B cell (primary cell): ENCODE data around the gene LPO. TPM values are rescaled to one million over a fixed set of nuclear protein-coding genes. Genes with fewer than 3 reads are reported as not detected.

Source experiments
- ATAC-seq: fragments of 200-7000 bp; cut with Tn5 transposase; one replicate; pipeline ENCODE4 v1.10.0; 2021; ENCODE audit warnings: low read depth, mild to moderate bottlenecking, moderate number of reproducible peaks, moderate library complexity
- CTCF ChIA-PET: fragments of 350-600 bp; sonication (Branson Sonifier 250); formaldehyde crosslinking; loops from one replicate; lab custom pipeline; 2021; ENCODE audit warnings: antibody characterized with exemption, inconsistent platforms; lab: Charles Lee
- POLR2A ChIA-PET: fragments of 350-600 bp; sonication (Branson Sonifier 250); formaldehyde crosslinking; loops from one replicate; lab custom pipeline; 2021; ENCODE audit warnings: antibody characterized with exemption; lab: Charles Lee
- DNase-seq: peaks from one replicate; pipeline ENCODE4 v3.0.0; 2013
- H2AFZ ChIP-seq: 2 replicates; pipeline ENCODE4 v1.6.1; 2012; ENCODE audit warnings: mild to moderate bottlenecking, low read depth, low read length; ENCODE audit not compliant: insufficient read depth, poor library complexity, severe bottlenecking
- H3K27ac ChIP-seq, 2 donors: 1 replicate in 1 of 2; 2 replicates in 1 of 2; pipeline ENCODE4 v1.5.1; 2012 to 2013; ENCODE audit warnings: low read length in 2 of 2, mild to moderate bottlenecking in 2 of 2, moderate library complexity in 1 of 2
- H3K27me3 ChIP-seq, 4 experiments: fragments of 200-600 bp in 1 of 4; sonication (generic) in 1 of 4; replicated peaks in 1 of 4; 1 replicate in 2 of 4; 2 replicates in 2 of 4; pipeline versions ENCODE4 v1.6.1 to v1.7.0; 2013 to 2016; ENCODE audit warnings: low read length in 3 of 4, mild to moderate bottlenecking in 2 of 4, mixed read lengths in 1 of 4, moderate library complexity in 1 of 4; ENCODE audit not compliant: insufficient read depth in 4 of 4, control insufficient read depth in 3 of 4; ENCODE audit errors: control extremely low read depth in 1 of 4
- H3K36me3 ChIP-seq, 2 experiments: replicated peaks in 1 of 2; 1 replicate in 1 of 2; 2 replicates in 1 of 2; pipeline versions ENCODE4 v1.6.1 to v1.7.1; 2013; ENCODE audit warnings: low read length in 1 of 2; ENCODE audit not compliant: insufficient read depth in 2 of 2, control insufficient read depth in 1 of 2; ENCODE audit errors: control extremely low read depth in 1 of 2, extremely low read depth in 1 of 2
- H3K4me1 ChIP-seq, 2 donors: fragments of 200-600 bp in 1 of 2; sonication (generic) in 1 of 2; 1 replicate in 1 of 2; 2 replicates in 1 of 2; pipeline versions ENCODE4 v1.5.1 to v1.6.1; 2013 to 2017; ENCODE audit warnings: low read length in 2 of 2; ENCODE audit not compliant: control insufficient read depth in 2 of 2, insufficient read depth in 2 of 2
- H3K4me2 ChIP-seq: replicated peaks from 2 replicates; pipeline ENCODE3; 2012; ENCODE audit warnings: mild to moderate bottlenecking, low read depth, low read length; ENCODE audit not compliant: poor library complexity, severe bottlenecking
- H3K4me3 ChIP-seq, 5 experiments: fragments of 200-600 bp in 1 of 5; sonication (generic) in 1 of 5; 1 replicate in 3 of 5; 2 replicates in 2 of 5; pipeline versions ENCODE4 v1.5.1 to v1.7.0; 2011 to 2016; ENCODE audit warnings: low read length in 4 of 5, mild to moderate bottlenecking in 4 of 5, low read depth in 2 of 5, control low read depth in 1 of 5, moderate library complexity in 1 of 5; ENCODE audit not compliant: insufficient read depth in 1 of 5; ENCODE audit errors: control extremely low read depth in 1 of 5, extremely low read depth in 1 of 5
- H3K79me2 ChIP-seq: fragments of 200-600 bp; sonication (generic); one replicate; pipeline ENCODE4 v1.6.0; 2016; ENCODE audit warnings: low read length; ENCODE audit not compliant: control insufficient read depth, insufficient read depth
- H3K9ac ChIP-seq: fragments of 200-600 bp; sonication (generic); 2 replicates; pipeline ENCODE4 v1.6.1; 2017; ENCODE audit warnings: mild to moderate bottlenecking, low read length, moderate library complexity
- H3K9me3 ChIP-seq, 3 donors: one replicate each; pipeline versions ENCODE4 v1.6.1 to v1.7.1; 2013; ENCODE audit warnings: low read length in 2 of 3; ENCODE audit not compliant: control insufficient read depth in 2 of 3, insufficient read depth in 1 of 3; ENCODE audit errors: control extremely low read depth in 1 of 3
- H4K20me1 ChIP-seq: 2 replicates; pipeline ENCODE4 v1.6.0; 2012; ENCODE audit warnings: mild to moderate bottlenecking, low read length; ENCODE audit not compliant: insufficient read depth, control insufficient read depth, poor library complexity, severe bottlenecking
- H3K27ac Mint-ChIP-seq: one replicate; pipeline ENCODE4 v1.8.0; 2021; ENCODE audit warnings: mixed read lengths
- H3K27me3 Mint-ChIP-seq: one replicate; pipeline ENCODE4 v1.8.0; 2021; ENCODE audit warnings: mixed read lengths
- H3K4me1 Mint-ChIP-seq: one replicate; pipeline ENCODE4 v1.8.0; 2021; ENCODE audit warnings: mixed read lengths
- H3K4me3 Mint-ChIP-seq: one replicate; pipeline ENCODE4 v1.8.0; 2021; ENCODE audit warnings: mixed read lengths
- H3K9me3 Mint-ChIP-seq: one replicate; pipeline ENCODE4 v1.8.0; 2022; ENCODE audit warnings: mixed read lengths; ENCODE audit not compliant: insufficient read depth
- EZH2 ChIP-seq: IDR thresholded peaks from 2 replicates; pipeline ENCODE4 v1.6.1; 2012; ENCODE audit warnings: borderline replicate concordance, low read depth, mild to moderate bottlenecking, moderate library complexity, low read length; ENCODE audit not compliant: insufficient read depth, poor library complexity, severe bottlenecking
- WGBS: methylation state at CpG from one replicate; pipeline ENCODE4 v1.1.5; 2013; ENCODE audit warnings: missing lambda C conversion rate; ENCODE audit not compliant: insufficient coverage; 5-methylcytosine and 5-hydroxymethylcytosine counted together
- intact Hi-C: fragments of 100-400 bp; cut with micrococcal nuclease; formaldehyde crosslinking; loops from one replicate; pipeline ENCODE4 v1.10.0; 2022
- polyA plus RNA-seq: library from polyadenylated mRNA; depleted of rRNA; stranded (reverse); fragments of >200 nt; gene quantifications from 2 replicates; pipeline ENCODE4 v1.2.3, GENCODE V29; 2012
- total RNA-seq, 2 donors: library from RNA; stranded (reverse); fragments of 120-200 nt in 1 of 2; gene quantifications; 1 replicate in 1 of 2; 2 replicates in 1 of 2; pipeline versions ENCODE4 v1.2.3 to v1.2.4, GENCODE V29; 2013 to 2022
- TF ChIP-seq, protein P1 (sequence below): fragments of 200-600 bp; IDR thresholded peaks from one replicate; pipeline ENCODE4 v1.8.0; 2022; ENCODE audit warnings: antibody characterized with exemption, mild to moderate bottlenecking

LPO gene
- total and polyA plus RNA-seq, 2 donors (not counting 1 experiment from before 2014, with no cell fraction given) = not detected

DNA sequence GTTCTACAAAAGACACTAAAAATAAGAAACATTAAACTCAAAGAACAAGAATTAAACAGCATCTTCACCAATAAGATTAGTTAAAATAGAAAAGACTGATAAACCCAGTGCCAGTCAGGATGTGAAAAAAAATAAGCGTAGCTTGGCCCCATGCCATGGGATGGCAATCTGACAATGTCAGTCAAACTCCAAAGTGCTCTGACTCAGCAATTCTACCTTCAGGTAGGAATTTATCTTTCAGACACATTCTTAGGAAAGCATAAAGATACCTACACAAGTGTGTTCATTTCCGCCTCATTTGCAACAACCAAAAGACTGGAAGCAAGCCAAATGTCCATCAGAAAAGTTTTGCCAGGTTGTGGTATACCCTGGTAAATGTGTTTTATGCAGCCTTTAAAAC is 51.5 kb downstream of the LPO start:
- ChIA-PET POLR2A (no interaction called here), CTCF (interaction anchor here (0.6 kb wide), 1 partner anchor 64 kb away, joined by 3 read pairs; no protein-coding TSS in a partner anchor)
- H3K4me1 ChIP-seq = no peaks in the 10 kb centered on the region
- no peak overlapping the region for H3K9ac ChIP-seq
- H3K27ac Mint-ChIP-seq = no peak overlapping the region
- H3K4me2 ChIP-seq = no peak overlapping the region
- DNase-seq = no peak
- peaks cover 0 to 4% (median 1%) of the 10 kb centered on the region in 3 donors for H3K9me3 ChIP-seq
- WGBS = 80% methylated on average over 1 of the region's 2 CpGs
- no peak for ATAC-seq
- no peaks in the 10 kb centered on the region for H4K20me1 ChIP-seq
- no peak overlapping the region for H3K27ac ChIP-seq
- no peak overlapping the region for H3K4me3 ChIP-seq
- no peaks in the 10 kb centered on the region for H3K9me3 Mint-ChIP-seq
- peaks cover 0 to 6% (median 4%) of the 10 kb centered on the region in 4 experiments for H3K27me3 ChIP-seq
- no peaks in the 10 kb centered on the region for H3K4me1 Mint-ChIP-seq
- H2AFZ ChIP-seq = no peak overlapping the region
- peaks cover 35% of the 10 kb centered on the region for H3K27me3 Mint-ChIP-seq
- intact Hi-C loops = no loop called here
- no peak for TF ChIP-seq EZH2
- TF ChIP-seq, protein P1, sequence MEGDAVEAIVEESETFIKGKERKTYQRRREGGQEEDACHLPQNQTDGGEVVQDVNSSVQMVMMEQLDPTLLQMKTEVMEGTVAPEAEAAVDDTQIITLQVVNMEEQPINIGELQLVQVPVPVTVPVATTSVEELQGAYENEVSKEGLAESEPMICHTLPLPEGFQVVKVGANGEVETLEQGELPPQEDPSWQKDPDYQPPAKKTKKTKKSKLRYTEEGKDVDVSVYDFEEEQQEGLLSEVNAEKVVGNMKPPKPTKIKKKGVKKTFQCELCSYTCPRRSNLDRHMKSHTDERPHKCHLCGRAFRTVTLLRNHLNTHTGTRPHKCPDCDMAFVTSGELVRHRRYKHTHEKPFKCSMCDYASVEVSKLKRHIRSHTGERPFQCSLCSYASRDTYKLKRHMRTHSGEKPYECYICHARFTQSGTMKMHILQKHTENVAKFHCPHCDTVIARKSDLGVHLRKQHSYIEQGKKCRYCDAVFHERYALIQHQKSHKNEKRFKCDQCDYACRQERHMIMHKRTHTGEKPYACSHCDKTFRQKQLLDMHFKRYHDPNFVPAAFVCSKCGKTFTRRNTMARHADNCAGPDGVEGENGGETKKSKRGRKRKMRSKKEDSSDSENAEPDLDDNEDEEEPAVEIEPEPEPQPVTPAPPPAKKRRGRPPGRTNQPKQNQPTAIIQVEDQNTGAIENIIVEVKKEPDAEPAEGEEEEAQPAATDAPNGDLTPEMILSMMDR = no peak
- no peaks in the 10 kb centered on the region for H3K36me3 ChIP-seq
- no peak overlapping the region for H3K4me3 Mint-ChIP-seq
- H3K79me2 ChIP-seq = no peaks in the 10 kb centered on the region

GRCh38 chr17:58291246-58291645 is 52.9 kb downstream of the LPO start:
- Histone ChIP-seq H3K27ac (no peak overlapping the region), H3K4me3 (no peak overlapping the region), H3K4me2 (no peak overlapping the region), H3K9ac (no peak overlapping the region), H3K9me3 (peaks cover 0 to 4% (median 1%) of the 10 kb centered on the region in 3 donors), H3K4me1 (no peaks in the 10 kb centered on the region), H2AFZ (no peak overlapping the region), H4K20me1 (no peaks in the 10 kb centered on the region), H3K79me2 (no peaks in the 10 kb centered on the region), H3K27me3 (peaks cover 0 to 6% (median 4%) of the 10 kb centered on the region in 4 experiments), H3K36me3 (no peaks in the 10 kb centered on the region)
- H3K27ac Mint-ChIP-seq = no peak overlapping the region
- intact Hi-C loops = no loop called here
- H3K9me3 Mint-ChIP-seq = no peaks in the 10 kb centered on the region
- ATAC-seq (no peak), DNase-seq (no peak)
- H3K4me1 Mint-ChIP-seq = no peaks in the 10 kb centered on the region
- ChIA-PET CTCF (no interaction called here), POLR2A (no interaction called here)
- 100% methylated on average over 2 of the region's 5 CpGs for WGBS
- peaks cover 30% of the 10 kb centered on the region for H3K27me3 Mint-ChIP-seq
- TF ChIP-seq, protein P1 = no peak
- no peak for TF ChIP-seq EZH2
- H3K4me3 Mint-ChIP-seq = no peak overlapping the region
